ENCODE measurements around the gene ETFA.

- TF ChIP-seq BHLHE40 (IDR thresholded peaks at IDR 0.05; ENCODE audit: borderline replicate concordance) (no peak), SP1 (IDR thresholded peaks at IDR 0.05) (no peak), ELF4 (IDR thresholded peaks at IDR 0.05) (no peak), SUZ12 (IDR thresholded peaks at IDR 0.05) (no peak), L3MBTL2 (conservative IDR thresholded peaks at IDR 0.05) (no peak), FOXA1 (IDR thresholded peaks at IDR 0.05) (no peak), FOXM1 (IDR thresholded peaks at IDR 0.05; ENCODE audit: borderline replicate concordance) (no peak), TARDBP (IDR thresholded peaks at IDR 0.05) (no peak), FOXK2 (IDR thresholded peaks at IDR 0.05) (no peak), ZNF384 (IDR thresholded peaks at IDR 0.05) (no peak), PKNOX1 (IDR thresholded peaks at IDR 0.05) (no peak), LEF1 (IDR thresholded peaks at IDR 0.05; ENCODE audit: borderline replicate concordance) (no peak), NFRKB (IDR thresholded peaks at IDR 0.05) (no peak)
Measured at GRCh38 chr15:76179023-76179422, 132.2 kb downstream of the ETFA start.
